ENCODE results near the gene AHCYL1. TPM values are rescaled to one million over a fixed set of nuclear protein-coding genes. Genes with fewer than 3 reads are reported as not detected.

Gene AHCYL1
- total RNA-seq, 1 experiment from 2014 or later, result 64.3 TPM

DNA sequence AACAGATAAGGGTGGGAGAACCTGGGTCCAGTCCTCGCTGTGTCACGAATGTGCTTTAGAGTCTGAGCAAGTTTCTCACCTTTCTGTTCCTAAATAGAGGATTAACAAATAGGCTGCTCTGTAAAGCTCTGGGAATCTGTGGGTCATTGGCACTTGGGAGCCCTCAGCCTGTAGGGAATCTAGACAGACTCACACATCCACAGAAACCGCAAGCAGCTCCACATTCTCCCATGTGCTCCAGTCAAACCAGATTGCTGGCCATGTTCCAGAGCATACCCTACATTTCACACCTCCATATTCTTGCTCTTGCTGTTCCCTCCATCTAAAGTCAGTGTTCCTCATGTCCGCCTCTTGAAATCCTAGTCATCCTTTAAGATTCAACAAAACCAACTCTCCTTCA lies 7.8 kb upstream of the AHCYL1 start:
- DNase-seq (ENCODE audit: low read depth), result no peak

DNA sequence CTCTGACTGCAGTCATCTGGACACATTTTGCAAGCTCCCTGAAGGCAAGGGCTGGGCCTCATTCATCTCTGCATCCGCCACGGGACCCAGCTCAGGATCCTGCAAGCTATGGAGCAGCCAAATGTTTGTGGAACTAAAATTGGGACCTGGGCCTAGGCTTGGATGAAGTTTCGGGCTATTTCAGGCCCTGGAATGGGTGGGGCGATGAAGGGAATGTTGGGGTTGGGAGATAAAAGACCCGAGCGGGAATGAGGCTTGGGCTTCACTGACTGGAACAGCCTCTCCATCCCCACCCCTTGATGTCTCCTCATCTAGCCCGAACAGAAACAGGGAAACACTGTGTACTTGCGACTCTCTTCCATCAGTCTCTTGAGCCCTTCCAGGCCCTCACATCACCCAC lies 7.3 kb upstream of the AHCYL1 start:
- no peak for DNase-seq (ENCODE audit: low read depth)

DNA sequence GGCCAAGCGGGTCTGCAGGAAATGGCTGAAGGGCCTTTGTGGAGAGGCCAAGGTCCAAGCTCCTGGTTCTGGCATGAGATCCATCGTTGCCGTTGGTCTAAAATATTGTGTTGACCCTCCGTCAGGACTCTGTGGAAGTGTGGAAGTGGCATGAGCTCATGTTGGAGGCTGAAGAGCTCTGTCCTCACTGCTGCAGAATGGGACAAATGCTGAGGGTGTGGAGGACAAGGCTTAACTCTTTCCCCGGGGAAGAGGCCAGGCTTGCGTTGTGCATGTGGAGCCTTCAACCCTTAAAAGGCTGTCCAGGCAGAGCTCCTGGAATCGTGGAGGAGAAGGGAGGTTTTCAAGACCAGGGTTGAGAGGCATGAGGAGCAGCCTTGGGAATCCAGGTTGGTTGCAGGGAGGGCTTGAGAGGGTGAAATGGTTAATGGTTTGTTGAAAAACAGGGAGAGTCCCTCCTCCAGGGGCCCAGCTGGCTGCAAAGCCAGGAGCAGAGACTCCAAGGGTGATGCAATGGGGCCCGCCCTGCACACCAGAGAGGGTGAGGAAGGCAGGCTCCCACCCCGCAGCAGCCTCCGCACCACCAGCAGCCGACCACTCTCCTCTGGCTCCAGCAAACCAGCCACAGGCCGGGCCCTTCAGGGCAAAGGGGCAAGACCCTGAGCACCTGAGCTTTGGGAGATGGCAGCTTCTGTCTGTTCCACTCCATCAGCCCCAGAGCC lies 6.7 kb upstream of the AHCYL1 start:
- DNase-seq (ENCODE audit: low read depth), result no peak

DNA sequence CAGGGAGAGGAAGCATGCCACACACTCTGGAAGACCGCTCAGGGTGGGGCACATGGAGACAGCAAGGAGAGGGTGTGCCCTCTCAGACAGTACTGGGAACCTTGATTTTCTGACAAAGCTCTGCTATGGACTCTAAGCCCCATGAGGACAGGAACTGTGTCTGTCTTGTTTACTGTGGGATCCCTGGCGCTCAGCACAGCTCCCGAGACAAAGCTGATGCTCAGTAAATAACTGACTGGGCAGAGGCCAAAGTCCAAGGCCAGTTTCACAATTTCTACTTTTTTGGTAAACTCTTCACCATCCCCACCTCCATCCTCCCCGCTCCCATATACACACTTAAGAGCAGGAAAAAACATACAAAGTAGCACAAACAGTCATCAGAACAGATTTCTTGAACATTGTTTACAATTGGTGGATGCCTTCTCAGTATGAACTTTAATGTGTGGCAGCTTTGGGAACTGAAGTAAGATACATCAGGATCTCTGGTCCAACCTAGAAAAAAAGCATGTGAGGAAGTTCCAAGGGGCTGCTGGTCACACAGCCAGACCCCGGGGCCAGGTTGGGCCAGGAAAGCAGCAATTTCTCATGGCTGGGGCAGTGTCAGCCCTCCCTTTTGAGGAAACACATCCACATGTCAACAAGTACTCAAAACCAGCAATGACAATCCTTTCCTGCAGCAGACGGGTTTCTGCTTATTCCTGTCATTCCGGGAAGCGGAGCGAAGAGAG lies 5.6 kb upstream of the AHCYL1 start:
- no peak for DNase-seq (ENCODE audit: low read depth)

DNA sequence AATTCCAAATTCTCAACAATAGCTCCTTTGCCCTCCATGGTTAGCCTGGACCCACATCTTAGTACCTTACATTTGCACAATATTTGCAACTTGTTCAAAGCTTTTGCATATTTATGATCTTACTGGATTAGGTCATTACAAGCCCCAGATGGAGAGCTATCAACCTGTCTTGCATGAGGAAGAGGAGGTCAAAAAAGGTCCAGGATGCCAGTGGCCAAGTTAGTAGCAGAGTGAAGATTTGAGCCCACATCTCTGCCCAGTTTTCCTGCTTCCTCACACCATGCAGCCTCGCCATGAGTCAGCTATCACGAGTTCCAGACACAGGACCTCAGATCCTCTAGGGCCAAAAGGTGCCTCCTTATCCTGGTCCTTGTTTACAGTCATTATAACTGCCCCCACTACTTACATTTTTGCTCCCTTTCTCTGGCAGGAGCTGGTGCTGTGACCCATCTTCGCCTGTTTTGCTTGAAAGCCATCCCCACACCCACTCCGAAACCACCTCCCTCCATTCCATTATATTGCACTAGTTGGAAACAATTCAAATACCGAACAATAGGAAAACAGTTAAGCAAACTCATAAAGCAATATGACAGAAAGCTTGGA lies 5.0 kb upstream of the AHCYL1 start:
- peak; percentile 90 for DNase-seq (ENCODE audit: low read depth)

DNA sequence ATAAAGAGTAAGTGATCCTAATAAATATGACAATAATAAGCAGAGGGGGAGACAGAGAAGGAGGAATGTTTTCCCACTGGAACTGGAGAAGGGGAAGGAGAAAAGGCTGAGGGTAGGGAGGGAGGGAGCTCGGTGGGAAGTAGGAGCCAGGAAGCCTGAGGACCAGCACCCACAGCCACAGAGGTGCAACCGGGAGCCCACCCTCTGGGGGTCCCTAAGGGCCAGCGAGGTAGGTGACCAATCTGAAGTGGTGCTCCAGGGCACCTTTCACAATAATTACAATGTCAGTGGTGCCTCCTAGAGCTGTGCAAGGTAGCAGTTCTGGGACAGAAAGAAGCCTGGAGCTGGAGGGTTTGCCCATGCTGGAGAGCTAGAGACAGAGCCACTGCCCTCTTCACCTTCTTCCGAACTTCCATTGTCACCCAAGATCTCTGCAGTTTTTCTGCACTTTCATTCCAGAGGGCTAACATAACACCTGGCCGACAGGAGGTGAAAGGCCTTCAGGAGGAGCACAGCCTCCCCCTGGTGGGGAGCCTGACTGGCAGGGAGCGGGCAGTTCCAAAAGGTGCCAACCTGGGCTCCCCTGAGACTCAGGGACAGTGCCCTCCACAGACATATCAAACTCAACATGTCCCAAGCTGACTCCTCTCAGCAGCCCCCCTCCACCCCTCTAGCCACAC lies 4.1 kb upstream of the AHCYL1 start:
- peak; percentile 66 for DNase-seq (ENCODE audit: low read depth)

DNA sequence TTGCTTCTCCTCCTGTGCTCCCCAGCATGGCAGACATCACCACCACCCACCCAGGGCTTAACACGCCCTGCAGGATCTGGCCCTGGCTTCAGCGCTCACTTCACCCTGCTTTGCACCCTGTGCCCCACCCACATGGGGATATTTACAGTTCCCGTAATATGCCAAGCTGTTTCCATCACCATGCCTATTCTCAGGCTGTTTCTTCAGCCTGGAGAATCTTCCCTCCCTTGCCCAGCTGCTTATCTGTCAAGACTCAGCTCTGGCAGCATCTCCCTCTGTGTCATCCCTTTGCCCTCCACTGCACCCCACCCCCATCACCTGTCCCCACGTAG lies 3.6 kb upstream of the AHCYL1 start:
- DNase-seq (ENCODE audit: low read depth), result no peak

DNA sequence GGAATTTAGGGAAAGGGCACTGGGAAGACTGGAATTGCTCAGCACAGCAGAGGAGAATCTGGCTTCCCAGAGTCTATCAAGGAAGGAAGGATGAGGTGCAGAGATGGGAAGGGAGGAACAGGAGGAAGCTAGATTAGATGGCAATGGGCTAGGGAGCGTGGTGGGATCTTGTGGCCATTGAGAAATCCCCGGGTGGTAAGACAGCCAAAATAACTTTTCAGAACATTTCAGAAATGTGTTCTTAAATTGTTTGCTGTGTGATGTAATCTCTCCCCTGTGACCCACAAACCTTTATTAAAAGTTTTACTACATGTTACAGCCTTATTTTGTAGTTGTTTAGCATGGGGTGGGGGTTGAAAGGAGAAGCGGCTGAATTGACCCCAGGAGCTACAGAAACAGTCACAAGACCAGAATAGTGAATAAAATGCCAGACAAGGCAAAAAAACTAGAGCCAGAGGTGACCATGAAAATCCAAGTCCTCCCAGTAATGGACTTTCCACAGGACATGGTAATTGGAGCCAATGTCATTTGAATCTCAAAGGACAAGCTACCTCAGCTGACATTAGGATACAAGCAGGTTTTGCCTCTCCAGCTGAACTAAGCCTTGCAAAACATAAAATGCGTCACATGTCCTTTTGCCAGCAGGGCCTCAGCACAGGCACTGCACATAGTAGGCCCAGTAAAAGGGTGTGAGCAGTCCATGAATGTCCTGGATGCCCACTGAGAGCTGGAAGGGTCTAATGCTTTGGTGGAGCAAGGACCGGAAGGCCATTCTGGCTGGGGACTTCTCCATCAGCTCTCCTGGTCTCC lies 980 bp upstream of the AHCYL1 start:
- DNase-seq (ENCODE audit: low read depth), result no peak

DNA sequence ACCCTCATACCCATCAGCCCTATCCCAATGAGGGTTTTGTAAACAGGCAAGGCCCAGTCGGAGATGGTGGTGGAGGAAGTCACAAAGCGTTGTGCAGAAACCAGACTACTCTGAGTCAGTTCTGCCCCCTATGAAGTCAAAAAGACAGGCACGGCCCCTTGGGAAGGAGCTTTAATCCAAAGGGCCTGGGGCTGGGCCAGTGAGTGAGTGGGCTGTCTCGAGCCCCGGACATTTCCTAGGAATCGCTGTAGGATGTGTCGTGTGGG lies 442 bp upstream of the AHCYL1 start:
- peak; percentile 64 for DNase-seq (ENCODE audit: low read depth)

DNA sequence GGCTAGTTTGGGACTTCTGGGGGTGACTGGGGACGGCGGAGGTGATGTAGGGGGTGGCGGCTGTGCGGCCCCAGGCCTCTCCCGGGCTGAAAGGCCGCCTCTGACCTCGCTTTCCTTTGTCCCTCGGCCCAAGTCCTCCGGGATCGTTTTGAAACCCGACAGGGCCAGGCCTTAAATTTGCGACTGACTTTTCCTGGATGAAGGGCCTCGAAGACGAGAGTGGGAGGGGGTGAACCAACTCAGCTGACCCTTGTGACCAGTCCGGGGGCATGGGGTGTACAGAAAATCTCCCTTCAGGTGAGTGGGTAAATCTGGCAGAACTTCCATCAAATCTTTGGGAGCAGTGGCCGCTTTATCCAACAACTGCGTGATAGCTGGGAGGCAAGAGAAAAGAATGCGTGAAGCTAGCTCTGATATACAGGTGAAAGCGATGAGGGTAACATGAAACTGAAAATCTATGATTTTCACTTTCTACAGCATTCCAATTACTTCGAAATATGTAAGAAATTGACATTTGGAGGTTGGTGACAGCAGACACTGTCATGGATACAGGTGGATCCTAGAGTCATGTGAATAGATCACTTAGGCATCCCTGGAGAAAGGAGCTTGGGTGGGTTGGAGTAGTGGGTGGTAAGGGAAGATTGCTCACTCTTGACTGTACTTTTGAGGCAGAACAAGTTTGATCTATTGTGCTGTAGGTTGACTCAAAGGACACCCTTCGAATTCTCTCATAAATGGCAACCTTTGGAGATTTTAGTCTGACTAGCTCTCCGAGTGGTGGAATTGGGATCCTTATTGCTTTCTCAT lies 885 bp downstream of the AHCYL1 start:
- DNase-seq (ENCODE audit: low read depth), result no peak

DNA sequence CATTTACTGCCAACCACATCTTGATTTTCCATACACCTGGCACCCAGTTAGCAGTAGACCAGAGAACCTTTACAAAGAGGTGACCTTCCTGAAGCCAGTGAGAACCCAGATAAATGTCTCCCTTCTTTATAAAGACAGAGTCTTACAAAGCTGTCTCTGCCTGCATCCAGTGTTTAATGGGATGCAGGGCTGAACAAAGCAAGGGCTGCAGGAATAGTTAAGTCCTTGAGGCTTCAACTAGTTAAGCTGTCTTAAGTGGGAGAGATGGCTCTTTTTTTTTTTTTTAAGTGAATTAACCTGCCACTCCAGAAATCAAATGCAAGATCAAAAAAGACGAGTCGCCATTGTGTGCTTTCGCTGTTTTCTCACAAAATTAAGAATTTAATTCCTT lies 1.5 kb downstream of the AHCYL1 start:
- DNase-seq (ENCODE audit: low read depth), result no peak

DNA sequence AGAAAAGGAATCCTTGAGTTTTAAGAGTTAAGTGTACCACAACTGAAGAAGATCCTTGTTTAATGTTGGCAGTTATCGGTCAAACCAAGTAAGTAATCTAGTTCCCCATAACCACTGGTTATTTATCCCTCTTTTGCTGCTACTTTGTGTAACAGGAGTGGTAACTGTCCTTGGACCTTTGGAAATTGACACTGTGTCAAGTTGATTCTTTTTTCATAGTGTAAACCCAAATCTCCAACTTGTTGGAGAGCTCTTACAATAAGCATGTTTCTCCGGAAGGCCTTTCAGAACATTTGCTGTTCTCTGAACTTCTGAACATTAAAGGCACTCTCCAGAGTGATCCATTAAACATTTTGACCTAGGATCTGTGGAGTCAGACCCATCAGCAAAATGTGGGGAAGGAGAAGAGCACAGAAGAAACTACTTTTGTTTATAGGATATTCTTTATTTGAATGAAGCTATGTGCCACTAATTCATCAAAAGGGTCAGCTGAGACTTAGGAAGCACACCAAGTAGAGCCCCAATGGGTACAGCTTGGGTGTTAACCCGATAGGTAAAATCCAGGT lies 3.9 kb downstream of the AHCYL1 start:
- no peak for DNase-seq (ENCODE audit: low read depth)

DNA sequence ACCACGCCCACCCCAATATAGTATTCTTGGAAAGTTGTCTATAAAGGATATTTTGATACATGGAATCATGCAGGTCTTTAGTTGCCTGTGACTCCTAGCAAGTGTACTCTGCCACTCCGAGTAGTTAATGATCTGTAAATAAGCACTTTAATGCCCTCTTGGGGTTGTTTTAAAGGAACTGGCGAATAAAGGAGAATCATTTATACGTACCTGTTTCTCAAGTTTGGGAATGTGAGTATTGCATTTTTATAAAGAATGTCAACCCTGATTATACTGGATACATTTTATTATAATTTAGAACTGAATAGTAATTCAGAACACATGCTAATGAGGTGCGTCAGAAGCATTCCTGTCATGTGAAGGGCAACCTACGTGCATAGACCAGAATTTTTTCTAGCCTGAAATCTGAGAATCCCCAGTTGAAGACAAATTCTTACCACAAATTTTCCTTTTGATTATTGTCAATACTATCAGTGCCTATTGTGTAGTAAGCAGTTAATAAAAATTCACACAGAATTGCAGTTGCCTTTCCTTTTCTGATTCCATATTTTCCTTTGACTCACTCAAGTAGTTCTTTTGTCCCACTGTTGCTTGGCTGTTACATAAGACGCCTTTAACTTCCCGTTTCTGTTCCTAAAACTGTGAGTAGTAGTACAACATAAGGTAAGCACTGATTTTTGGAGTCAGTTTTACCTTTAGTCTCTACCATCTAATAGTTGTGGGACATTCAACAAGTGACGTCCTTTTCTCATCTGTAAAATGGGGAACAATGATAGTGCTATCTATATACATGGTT lies 5.1 kb downstream of the AHCYL1 start:
- DNase-seq (ENCODE audit: low read depth), result no peak

DNA sequence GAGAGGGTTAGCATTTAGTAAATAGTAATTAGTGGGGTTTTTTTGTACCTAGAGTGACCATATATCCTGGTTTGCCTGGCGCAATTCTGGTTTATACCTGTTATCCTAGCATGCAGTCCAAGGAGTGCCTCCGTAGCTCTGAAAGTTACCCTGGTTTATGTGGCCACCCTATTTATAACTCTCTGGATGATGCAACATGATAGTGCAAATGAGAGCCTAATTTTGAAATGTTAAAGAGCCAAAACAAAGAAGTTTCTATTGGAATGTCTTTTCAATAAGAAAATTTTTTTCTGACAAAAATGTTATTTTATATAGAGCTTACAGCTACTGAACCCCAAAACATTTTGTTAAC lies 5.7 kb downstream of the AHCYL1 start:
- DNase-seq (ENCODE audit: low read depth), result no peak

DNA sequence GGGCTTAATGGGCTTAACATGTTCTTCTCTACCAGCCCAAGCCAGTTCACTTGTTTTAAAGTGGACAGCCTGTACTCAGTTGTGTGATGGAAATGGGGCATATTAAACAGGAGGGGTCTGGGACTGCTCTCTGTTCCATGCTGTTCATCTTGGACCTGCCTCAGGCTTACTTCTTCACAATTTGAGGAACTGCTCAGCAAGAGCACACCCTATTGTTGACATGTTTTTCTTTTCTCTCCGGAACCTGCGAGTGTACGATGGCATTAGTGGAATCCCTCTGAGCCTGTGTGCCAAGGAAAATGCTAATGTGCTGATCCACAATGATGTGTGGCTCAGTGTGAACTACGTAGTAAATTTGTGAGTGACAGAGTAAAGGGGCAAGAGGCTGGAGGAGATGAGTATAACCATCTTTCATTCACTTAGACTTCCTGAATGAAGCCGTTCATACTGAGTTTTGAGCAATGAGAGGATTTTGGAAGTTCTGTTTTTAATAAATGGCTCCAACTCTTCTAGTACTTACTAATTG lies 6.9 kb downstream of the AHCYL1 start:
- DNase-seq (ENCODE audit: low read depth), result no peak

DNA sequence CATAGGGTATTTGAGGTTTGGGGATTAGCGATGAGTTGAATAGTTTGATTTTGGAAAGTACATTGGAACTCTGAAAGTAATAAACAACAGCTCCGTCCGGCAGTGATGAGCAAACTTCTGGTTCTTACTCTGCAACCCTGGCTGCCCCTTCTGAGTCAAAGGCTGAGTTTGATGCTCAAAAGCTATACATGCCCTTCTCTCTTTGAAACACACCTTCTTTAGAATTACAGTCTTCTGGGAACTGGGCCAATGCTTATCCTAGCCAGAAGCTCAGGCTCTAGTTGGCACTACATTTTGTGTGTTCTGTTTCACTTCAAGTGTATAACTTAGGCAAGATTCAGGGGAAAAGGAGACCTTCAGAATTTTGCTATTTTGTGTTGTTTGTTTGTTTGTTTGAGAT lies 9.3 kb downstream of the AHCYL1 start:
- DNase-seq (ENCODE audit: low read depth), result peak; percentile 51

DNA sequence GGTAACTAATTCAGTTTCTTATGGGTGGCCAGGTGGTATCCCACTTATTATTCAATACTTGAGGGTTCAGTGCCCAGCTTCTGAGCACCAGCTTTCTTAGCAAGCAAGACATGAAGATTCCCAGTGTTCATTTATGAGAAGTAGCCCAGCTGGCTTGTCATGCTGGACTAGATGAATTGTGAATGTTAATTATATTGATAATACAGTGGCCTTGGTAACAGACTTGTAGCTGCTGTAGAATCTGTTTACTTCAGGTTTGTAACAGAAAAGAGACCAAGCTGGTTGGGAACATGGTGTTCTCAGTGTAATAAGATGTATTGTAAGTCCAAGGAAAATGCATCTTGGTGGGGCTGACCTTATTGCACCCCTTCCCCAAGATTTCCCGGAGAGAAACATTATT lies 10.1 kb downstream of the AHCYL1 start:
- no peak for DNase-seq (ENCODE audit: low read depth)

DNA sequence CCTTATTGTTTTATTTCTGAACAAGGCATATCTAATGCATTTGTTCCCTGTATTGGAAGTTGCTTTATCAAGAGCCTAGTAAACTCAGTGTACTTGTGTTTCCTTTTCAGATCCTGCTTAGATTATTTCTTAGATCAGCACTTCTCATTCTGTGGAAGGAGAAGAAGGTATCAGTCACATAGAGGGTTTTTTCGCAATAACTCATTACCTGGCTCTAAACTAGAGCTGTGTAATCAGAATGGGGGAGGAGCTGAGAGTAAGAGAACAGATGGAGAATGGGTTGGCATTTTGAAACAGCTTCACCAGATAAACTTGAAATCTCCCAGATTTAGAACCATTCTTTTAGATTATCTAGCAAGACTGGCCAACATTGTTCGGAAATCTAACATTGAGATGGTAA lies 11.0 kb downstream of the AHCYL1 start:
- DNase-seq (ENCODE audit: low read depth), result no peak

DNA sequence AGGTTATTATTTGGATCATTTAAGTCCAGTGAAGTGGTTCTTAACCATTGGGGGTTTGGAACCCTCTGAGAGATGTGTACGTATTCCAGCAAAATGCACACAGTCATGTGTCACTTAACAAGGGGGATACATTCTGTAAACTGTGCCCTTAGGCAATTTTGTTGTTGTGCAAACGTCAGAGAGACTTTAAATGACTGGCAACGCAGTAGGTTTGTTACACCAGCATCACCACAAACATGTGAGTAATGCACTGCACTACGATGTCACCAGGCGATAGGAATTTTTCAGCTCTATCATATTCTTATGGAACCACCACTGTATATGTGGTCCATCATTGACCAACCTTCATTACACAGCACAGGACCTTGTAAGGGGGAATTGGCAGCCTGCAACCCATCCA lies 11.9 kb downstream of the AHCYL1 start:
- peak; percentile 89 for DNase-seq (ENCODE audit: low read depth)

Measured in M059J (cell line).